ENCODE results near the gene NR2C1.
A peak's percentile ranks its signal among the peaks of the same experiment; 100 is the strongest.

NR2C1 gene

GRCh38 chr12:95083471-95083870 is 10.1 kb upstream of the NR2C1 start:
- DNase-seq: no peak

- DNase-seq: no peak
These were observed 3.9 kb upstream of the NR2C1 start for GRCh38 chr12:95077341-95077740.

DNA sequence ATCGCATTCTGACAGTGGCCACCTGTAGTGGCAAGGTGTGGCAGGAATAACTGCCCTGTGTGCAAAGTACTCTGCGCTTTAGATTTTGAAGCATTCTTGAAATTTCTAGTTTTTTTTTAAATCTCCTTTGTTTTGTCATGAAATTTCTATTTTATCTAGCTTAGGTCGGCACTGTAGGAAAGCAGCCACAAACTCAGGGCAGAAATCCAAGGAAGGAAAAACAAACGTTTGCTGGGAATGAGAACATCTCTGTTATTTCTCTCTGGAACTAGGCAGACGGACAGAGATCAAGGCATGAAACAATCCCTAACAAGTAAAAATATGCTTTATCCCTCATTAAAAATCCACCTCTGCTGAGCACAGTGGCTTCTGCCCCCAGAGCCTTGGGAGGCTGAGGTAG is 1.3 kb upstream of the NR2C1 start:
- DNase-seq: no peak

GRCh38 chr12:95073698-95074520 is 491 bp upstream of the NR2C1 start:
- DNase-seq: no peak

GRCh38 chr12:95070378-95070777 is 3.0 kb downstream of the NR2C1 start:
- no peak for DNase-seq

- no peak for DNase-seq
These were observed 7.1 kb downstream of the NR2C1 start for GRCh38 chr12:95066091-95066855.

- no peak for DNase-seq
These were observed 12.5 kb downstream of the NR2C1 start for GRCh38 chr12:95060951-95061350.

DNA sequence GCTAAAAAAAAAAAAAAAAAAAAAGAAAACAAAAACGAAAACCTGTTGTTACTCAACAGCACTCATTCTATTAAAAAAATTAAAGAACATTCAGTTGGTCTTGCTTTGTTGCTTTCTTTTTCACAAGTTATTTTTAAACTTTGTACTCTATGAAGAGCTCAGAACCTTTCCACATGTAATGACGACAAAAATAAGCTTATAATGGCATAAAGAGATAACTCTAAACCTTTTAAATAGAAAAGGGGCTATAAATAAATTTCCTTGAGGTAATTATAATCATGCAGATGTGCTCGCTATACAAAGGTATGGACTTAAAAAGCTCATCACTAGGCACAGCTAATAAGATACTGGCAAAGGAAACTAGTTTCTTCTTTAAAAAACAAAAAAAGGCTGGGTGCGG is 13.4 kb downstream of the NR2C1 start:
- DNase-seq: no peak

DNA sequence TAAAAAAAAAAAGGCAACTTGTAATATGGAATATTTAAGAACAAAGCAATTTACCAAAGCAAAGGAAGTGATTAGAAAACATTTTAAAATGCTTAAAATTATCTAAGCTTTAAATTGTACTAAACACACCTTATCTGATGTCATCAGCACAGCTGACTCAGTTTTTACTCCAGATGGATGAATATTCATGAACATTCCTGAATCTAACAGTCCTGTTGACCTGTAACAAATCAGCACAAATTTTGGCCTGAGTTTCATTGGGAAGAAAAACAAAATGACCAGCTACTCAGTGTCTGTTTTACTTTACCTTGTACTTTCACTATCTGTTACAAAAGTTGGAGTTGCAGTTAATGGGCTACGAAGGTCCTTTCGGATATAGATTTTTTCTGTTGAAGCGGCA is 16.0 kb downstream of the NR2C1 start:
- no peak for DNase-seq

- DNase-seq: no peak
These were observed 18.4 kb downstream of the NR2C1 start for GRCh38 chr12:95055057-95055456.

DNA sequence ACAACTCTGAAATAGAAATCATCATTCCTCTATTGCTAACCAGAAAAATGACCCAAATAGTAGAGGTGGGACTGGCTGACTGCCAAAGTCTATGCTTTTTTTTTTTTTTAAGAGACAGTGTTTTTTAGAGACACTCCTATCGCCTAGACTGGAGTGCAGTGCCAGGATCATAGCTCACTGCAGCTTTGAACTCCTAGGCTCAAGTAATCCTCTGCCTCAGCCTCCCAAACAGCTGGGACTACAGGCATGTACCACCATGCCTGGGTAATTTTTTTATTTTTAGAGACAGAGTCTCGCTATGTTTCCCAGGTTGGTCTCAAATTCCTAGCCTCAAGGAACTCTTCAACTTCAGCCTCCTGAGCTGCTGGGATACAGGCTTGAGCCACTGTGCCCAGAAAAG is 19.2 kb downstream of the NR2C1 start:
- no peak for DNase-seq

GRCh38 chr12:95051241-95051640 is 22.2 kb downstream of the NR2C1 start:
- DNase-seq: no peak

GRCh38 chr12:95037906-95038305 is 35.5 kb downstream of the NR2C1 start:
- DNase-seq: no peak

- no peak for DNase-seq
These were observed 38.7 kb downstream of the NR2C1 start for GRCh38 chr12:95034750-95035149.

- DNase-seq: no peak
These were observed 50.9 kb downstream of the NR2C1 start for GRCh38 chr12:95022477-95022876.

- DNase-seq: no peak
These were observed 55.9 kb downstream of the NR2C1 start for GRCh38 chr12:95017482-95017881.

- DNase-seq: no peak
These were observed 57.3 kb downstream of the NR2C1 start for GRCh38 chr12:95016120-95016519.

DNA sequence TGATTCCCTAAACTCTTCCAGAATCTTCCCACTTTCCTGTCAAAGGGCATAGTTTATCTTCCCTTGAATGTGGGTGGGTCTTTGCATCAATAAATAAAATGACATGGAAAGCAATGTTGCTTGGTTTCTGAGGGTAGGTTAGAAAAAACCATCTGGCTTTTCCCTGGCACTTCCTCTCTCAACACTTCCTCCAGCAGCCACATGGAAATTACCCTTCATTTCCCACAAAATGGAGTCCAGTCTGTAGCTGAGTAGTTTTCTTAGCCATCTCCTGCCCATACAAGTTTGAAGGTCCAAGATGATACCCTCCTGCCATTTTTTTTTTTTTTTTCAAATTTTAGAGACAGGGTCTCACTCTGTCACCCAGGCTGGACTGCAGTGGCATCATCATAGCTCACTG is 58.9 kb downstream of the NR2C1 start:
- DNase-seq: no peak

DNA sequence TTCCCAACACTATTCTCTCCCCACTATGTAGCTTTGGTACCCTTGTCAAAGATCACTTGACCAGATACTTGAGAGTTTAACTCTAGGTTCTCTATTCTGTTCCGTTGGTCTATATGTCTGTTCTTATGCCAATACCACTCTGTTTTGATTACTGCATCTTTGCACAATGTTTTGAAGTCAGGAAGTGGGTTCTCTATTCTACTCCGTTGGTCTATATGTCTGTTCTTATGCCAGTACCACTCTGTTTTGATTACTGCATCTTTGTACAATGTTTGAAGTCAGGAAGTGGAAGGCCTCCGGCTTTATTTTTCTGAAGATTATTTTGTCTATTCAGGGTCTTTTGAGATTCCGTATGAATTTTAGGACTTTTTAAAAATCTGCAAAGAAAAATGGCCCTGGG is 67.2 kb downstream of the NR2C1 start:
- no peak for DNase-seq

DNA sequence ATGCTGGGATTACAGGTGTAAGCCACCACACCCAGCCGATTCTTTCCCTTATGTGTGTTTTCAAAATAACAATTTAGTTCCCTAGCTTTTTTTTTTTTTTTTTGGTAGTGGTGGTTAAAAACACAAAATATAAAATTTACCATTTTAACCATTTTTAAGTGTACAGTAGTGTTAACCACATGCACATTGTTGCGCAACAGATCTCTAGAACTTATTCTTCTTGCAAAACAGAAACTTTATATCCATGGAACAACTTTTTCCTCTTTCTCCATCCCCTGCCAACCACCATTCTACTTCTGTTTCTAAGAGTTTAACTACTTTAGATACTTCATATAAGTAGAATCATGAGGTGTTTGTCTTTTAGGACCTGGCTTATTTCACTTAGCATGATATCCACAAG is 68.8 kb downstream of the NR2C1 start:
- no peak for DNase-seq

DNA sequence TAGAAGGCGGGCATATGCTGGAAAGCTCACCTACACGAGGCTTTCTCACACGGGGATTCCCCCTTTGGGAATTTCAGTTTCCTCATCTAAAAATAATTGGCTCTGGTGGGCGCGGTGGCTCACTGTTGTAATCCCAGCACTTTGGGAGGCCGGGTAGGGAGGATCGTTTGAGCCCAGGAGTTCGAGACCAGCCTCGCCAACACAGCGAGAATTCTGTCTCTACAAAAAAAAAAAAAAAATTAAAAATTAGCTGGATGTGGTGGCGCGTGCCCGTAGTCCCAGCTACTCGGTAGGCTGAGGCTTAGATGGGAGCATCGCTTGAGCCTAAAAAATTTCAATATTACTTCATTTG is 69.5 kb downstream of the NR2C1 start:
- no peak for DNase-seq

DNA sequence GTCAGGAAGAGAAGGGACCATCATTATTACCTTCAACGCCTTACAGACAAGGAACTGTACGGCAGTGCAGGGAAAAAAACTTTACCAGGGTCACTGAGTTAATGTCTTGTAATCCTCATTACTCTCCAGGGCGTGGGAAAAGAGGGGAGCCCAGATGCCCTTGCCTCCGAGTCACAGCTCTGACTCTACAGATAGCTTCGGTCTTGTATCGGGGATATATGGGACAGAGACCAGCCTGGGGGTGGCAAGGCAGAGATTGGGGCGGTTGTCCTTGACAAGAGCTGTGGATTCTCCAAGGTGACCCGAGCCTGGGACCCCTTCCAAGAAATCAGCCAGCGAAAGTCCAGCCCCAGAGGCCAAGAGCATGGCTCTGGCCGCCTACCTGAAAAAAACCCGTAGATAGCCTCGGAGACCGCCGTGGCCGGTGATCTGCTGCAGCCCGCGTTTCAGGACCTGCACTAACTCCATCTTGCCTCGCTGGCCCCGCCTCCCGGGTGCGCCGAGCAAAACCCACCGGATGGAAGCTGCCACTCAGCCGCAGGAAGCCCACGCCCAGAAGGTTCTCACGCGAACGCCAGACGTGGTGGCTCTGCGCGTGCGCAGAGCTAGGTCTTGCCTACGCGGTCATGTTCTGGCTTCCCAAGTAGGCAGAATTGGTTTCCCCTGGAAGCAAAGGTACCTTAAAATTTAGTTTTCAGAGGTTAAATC is 70.1 kb downstream of the NR2C1 start, which contains the start of gene NDUFA12:
NDUFA12 (minus strand) TSS at position 485 of the 708 bp plus-strand sequence; CDS start at position 468, 17 bp downstream.
- peak; percentile 98 for DNase-seq

DNA sequence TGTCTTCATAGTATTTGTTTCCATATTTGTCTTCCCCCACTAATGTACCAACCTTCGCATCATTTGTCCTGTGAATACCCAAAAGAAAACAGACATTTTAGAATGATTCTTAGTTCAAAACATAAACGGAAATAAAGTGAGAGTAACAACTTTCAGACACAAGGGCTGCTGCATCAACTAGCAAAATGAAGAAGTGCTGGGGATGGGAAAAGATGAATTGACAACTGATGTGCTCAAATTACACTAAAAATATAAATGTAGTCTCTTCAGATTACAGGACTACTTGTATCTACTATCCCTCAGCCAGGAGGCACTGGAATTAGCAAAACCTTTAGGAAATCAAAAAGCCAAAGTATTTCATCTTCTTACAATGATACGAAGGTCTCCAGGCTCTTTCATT is 70.7 kb downstream of the NR2C1 start:
- no peak for DNase-seq

DNA sequence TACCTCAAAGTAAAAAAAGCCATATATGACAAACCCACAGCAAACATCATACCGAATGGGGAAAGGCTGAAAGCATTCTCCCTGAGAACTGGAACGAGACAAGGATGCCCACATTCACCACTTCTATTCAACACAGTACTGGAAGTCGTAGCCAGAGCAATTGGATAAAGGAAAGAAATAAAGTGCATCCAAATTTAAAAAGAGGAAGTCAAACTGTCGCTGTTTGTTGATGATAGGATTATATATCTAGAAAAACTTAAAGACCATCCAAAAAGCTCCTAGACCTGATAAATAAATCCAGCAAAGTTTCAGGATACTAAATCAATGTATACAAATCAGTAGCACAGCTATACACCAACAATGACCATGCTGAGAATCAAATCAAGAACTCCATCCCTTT is 75.1 kb downstream of the NR2C1 start:
- no peak for DNase-seq

Data from NCI-H345 (cell line).